Midbrain (tissue), 1 donor: ENCODE measurements around the gene SEMA4C.
"Not testable (repeated sequence)": the region's sequence is repeated elsewhere in the genome, so short reads cannot be mapped to it uniquely, and the experiment has no call there.

Experiments
- DNase-seq: peaks from one replicate; lab custom pipeline; 2025; lab: John Stamatoyannopoulos, UW

The SEMA4C gene

GRCh38 chr2:96866586-96866985 is 3.3 kb downstream of the SEMA4C start:
- DNase-seq = no peak

DNA sequence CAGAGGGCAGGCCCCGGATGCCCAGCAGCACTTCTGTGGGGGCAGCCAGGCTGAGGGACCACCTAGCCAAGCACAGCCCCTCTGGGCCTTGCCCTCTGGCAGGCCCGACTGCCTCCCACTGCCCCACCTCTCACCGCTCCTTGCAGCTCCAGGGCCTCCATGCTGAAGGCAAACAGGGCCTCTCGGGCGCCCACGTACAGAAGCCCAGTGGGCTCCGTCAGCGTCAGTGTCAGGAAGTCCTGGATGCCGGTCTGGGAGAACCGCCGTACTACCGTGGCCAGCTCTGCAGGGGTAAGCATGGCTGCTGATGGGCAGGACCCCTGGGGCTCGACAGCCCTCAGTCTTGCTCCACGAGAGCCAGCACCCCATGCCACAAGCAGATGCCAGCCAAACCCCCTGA is 3.7 kb downstream of the SEMA4C start:
- DNase-seq = no peak

GRCh38 chr2:96865654-96866053 is 4.2 kb downstream of the SEMA4C start:
- no peak for DNase-seq

- DNase-seq = no peak
These were observed 5.4 kb downstream of the SEMA4C start for GRCh38 chr2:96864343-96865091.

DNA sequence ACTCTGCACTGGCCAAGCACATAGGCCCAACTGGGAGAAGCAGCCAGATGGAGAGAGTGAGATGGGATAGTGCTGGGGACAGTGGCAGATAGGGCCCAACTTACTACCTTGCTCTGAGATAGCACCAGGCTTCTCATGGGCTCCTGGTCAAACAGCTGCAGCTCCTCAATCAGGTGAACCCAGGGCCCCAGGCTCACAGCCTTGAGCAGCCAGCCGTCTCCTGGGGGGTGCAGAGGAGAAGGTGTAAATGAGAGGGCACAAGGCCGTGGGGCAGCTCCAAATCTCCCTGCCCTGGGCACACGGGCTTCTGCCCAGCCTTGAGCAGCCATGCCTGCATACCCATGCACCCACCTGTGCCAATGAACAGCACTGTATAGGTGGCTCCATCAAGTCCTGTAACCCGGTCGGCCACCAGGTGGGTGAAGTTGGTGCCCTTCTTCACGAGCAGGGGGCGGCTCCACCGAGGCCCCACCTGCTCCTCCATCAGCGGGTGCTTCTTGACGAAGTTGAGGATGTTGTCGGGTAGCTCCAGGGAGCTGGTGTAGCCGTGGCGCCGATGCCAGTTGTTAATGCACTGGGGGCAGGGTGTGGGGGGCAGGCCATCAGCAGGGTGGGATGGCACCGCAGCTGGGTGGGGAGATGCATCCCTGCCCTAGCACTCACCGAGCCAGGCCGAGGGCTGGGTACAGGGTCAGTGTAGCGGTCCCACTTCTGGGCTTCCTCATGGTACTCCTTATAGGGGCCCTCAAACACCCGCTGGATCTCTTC is 6.1 kb downstream of the SEMA4C start:
- DNase-seq = no peak

GRCh38 chr2:96863056-96863455 is 6.8 kb downstream of the SEMA4C start:
- not testable (repeated sequence) for DNase-seq

GRCh38 chr2:96861074-96861473 is 8.8 kb downstream of the SEMA4C start:
- DNase-seq = no peak

DNA sequence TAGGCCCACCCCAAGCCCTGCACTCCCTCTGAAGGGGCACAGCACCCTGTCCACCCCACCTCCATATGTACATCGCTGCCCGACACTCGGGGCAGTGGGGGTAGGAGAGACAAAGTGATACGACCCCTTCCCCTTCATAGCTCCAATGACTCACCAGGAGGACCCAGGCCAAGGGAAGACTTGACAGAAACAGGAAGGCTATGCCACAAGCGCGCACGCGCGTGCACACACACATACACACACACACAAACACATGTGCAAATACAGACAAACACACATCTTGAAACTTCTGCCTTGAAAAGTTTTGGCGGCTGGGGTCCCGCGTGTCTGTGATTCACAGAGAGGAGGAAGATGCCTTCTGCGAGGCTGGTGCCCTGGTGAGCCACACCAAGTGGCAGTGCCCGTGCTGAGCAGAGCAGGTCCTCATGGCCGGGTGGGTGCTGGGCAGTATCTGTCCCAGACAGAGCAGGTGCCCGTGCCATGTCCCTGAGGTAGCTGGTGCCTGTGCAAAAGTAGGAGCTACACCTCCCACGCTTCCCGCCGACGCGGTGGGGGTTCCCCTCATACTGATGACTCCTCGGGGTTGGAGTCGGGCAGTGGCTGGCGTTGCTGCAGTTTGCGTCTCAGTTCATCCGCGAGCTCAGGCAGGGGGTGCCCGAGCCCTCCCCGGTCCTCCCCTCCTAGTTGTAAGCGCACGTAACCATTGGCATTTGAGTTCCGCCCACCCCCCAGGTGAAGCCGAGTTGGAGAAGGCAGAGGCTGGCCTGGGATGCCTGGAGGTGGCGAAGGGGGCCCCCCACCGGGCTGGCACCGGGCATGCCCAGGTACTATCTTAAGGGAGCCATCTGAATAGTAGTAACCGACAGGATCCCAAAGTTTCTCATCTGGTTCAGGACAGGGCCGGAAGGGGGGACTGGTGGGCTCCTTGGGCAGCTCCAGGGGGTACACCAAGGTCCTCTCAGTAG is 9.5 kb downstream of the SEMA4C start:
- no peak for DNase-seq

GRCh38 chr2:96859681-96860064 is 10.2 kb downstream of the SEMA4C start:
- DNase-seq = no peak

GRCh38 chr2:96859099-96859649 is 10.7 kb downstream of the SEMA4C start:
- no peak for DNase-seq

DNA sequence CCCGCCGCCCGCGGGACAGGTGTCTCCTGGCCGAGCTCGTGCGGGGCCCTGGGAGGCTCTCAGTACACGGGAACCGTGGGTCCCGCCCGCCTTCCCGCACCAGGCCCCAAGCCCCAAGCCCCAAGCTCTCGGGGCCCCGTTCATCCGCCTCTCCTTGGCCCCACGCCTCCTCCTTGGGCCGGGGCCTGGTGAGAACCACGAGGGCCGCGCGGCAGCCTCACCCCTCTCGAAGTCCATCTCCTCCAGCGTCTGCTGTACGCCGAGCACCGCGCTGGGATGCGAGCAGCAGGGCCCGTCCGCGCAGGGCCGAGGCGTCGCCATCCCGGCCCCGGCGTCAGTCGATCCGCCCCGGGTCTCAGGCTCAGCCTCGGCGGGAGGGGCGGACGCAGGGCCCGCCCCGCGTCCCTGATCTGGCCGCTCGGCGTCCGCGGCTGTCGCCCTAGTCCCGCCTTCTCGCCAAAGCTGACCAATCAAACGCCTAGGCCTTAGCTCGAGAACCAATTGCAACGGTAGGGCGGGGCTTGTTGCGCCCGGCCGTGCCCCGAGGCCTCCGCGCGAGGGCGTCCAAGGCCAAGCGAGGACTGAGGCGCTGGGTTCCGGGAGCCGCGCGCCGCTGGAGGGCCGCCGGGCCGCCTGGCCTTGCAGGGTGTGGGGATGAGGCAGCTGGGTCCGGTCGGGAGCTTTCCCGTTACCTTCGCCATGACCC is 12.1 kb downstream of the SEMA4C start, which contains the start of gene ANKRD39:
Gene ANKRD39, minus strand, starts transcription at position 350 of the 706 bp plus-strand sequence. Its CDS starts 29 bp downstream, at position 321.
- peak; percentile 99 for DNase-seq

GRCh38 chr2:96856776-96857666 is 12.9 kb downstream of the SEMA4C start:
- peak; percentile 28 for DNase-seq

DNA sequence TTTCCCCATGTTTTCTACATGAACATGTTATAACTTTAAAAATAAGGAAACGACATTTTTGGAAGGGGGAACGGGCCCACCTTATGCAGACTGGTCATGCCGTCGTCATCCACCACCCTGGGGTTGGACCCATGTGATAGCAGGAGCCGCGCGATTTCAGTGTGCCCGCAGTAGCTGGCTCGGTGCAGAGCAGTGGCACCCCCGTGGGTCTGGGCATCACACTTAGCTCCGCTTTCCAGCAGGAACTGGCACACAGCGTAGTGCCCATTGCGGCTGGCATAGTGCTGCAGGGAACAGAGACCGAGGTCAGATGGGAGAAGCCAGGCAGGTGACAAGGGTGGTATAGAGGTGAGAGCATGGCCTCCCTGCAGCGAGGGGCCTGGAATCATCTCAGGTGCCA is 16.6 kb downstream of the SEMA4C start:
- DNase-seq = no peak

- DNase-seq = no peak
These were observed 17.2 kb downstream of the SEMA4C start for GRCh38 chr2:96852667-96853066.

DNA sequence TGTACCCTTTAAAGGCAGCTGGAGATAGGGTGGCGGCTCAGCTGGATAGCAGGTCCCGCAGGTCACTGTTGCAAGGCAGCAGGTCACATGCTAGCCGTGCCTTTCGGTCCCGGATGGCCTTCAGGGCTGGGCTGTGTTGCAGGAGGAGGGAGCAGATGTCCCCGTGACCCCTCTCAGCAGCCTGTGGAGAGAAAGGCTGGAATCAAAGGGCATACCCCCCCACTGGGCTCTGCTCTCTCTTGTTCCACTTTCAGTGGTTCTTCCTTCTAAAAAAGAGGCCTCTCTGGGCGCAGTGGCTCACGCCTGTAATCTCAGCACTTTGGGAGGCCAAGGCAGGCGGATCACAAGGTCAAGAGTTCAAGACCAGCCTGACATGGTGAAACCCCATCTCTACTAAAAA is 21.6 kb downstream of the SEMA4C start:
- DNase-seq = no peak

- DNase-seq = no peak
These were observed 22.3 kb downstream of the SEMA4C start for GRCh38 chr2:96847586-96847985.

GRCh38 chr2:96846825-96847224 is 23.1 kb downstream of the SEMA4C start:
- no peak for DNase-seq

DNA sequence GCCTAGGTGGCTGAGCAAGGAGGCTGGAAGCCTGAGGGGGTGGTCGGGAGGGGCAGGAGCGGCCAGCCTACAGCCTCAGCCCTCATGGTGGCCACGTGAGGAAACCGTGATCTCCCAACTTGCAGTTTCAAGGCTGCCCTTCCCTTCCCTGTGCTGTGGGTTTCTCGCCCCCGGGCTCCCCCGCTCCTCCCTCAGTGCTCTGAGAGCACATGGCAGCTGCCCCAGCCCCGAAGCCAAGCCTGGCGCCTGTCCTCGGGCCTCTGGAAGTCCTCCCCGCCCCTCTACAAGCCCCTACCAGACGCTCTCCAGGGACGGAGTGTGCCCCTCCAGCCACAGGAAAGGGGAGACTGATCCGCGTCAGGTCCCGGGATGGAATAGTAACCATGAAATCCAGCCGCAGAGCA is 25.5 kb downstream of the SEMA4C start:
- no peak for DNase-seq

DNA sequence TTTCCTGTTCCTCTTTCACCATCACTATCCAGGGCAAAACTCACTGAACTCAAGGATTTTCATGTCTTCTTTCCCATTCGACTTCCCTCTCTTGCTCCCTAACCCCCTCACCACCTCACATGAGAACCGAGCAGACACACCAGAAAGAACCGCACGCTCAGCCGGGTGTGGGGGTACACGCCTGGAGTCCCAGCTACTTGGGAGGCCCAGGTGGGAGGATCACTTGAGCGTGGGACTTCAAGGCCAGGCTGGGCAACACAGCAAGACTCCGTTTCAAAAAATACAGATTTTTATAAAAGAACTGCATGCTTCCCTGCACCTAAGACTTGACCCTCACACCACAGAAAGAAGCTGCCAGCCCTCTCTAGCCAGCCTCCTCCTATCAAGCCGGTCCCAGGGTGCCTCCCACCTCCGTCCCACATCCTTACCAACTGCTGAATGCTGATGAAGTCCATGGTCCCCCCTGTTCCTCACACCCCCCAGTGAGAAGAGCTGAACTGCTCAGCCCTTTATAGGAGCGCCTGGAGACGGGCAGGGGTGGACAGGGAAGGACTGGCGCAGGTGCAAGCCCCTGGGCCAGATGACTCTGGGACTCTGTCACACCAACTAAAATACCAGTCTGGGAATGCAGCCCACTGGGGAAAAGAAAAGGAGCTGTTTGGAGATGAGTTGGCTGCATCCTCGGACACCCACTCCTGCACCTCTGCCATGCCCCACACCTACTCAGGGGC is 26.2 kb downstream of the SEMA4C start, which contains the start of gene ANKRD23:
Gene ANKRD23, minus strand, starts transcription at position 484 of the 731 bp plus-strand sequence. Its CDS starts 29 bp downstream, at position 455.
- no peak for DNase-seq
